ENCODE measurements around the gene USP25. TPM values are rescaled to one million over a fixed set of nuclear protein-coding genes. Genes with fewer than 3 reads are reported as not detected.

USP25 gene
- total RNA-seq, 1 donor from 2014 or later: 53.2 TPM

DNA sequence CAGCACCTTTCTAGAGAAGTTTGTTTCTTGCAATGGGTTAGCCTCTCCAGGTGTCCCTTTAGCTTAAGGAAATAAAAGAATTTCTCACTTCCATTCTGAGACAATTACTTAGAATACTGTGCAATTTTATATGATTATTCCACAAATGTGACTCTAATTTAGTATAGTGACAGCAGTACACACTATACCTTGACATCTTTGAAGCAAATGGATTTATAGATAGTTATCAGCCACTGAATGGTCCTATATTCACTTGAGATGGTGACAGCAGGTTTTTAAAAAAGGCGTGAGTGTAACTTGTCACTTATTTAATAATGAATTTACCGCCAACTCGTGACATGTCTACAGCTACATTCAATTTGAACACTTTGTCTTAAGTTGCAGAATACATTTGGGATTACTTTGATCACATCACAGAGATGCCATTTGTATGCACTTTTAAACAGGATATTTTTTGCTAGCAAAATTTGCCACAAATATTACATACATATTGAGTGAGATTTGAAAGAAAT, 71.6 kb downstream of the USP25 start:
- no peaks in the 10 kb centered on the region for H3K27me3 ChIP-seq (ENCODE audit: low read depth)
- no peaks in the 10 kb centered on the region for H3K36me3 ChIP-seq
- no peak overlapping the region for H3K4me3 ChIP-seq
- no peaks in the 10 kb centered on the region for H3K9me3 ChIP-seq (replicated peaks)
- intact Hi-C loops (cut with micrococcal nuclease): no loop called here
- TF ChIP-seq, protein P1, sequence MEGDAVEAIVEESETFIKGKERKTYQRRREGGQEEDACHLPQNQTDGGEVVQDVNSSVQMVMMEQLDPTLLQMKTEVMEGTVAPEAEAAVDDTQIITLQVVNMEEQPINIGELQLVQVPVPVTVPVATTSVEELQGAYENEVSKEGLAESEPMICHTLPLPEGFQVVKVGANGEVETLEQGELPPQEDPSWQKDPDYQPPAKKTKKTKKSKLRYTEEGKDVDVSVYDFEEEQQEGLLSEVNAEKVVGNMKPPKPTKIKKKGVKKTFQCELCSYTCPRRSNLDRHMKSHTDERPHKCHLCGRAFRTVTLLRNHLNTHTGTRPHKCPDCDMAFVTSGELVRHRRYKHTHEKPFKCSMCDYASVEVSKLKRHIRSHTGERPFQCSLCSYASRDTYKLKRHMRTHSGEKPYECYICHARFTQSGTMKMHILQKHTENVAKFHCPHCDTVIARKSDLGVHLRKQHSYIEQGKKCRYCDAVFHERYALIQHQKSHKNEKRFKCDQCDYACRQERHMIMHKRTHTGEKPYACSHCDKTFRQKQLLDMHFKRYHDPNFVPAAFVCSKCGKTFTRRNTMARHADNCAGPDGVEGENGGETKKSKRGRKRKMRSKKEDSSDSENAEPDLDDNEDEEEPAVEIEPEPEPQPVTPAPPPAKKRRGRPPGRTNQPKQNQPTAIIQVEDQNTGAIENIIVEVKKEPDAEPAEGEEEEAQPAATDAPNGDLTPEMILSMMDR (IDR thresholded peaks at IDR 0.05; ENCODE audit: borderline replicate concordance): no peak
- DNase-seq: no peak
- peaks cover 10% of the 10 kb centered on the region for H3K4me1 ChIP-seq
- no peak overlapping the region for H3K27ac ChIP-seq (replicated peaks)

DNA sequence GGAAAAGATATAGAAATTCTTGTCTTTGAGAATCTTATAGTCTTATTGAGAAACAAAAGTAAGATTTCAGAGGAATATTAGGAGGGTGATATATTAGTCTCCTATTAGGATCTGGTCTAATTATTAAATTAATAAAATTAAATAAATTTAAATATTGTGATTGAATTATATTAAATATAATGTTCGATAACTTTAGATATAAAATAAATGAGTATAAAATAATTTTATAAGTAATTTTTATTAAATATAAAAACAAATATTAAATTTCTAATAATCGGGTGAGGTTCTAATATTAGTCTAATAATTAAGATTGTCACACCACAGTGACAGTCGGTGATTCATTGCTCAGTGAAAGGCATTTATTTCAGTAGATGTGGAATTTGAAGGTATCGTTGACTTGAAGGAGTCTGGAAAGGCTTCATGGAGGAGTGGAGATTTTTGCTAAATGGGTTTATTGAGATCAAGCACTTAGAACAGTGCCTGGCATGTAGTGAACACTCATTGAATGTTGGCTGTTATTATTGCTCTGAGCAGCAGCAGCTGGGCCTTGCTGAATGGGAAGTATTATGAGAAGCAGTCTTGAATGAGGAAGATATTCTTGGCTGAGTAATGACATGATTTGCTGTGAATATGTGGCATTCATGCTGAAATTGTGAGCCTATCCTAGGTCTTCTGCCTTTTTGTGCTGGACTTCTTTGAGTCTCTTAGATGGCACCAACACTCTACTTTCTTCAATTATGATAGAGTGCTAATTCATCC, 74.6 kb downstream of the USP25 start:
- Histone ChIP-seq H3K27ac (replicated peaks) (no peak overlapping the region), H3K9me3 (replicated peaks) (no peaks in the 10 kb centered on the region), H3K4me1 (no peaks in the 10 kb centered on the region), H3K4me3 (no peak overlapping the region), H3K27me3 (ENCODE audit: low read depth) (no peaks in the 10 kb centered on the region), H3K36me3 (peaks cover 10% of the 10 kb centered on the region)
- DNase-seq: no peak
- intact Hi-C loops (cut with micrococcal nuclease): no loop called here
- TF ChIP-seq, protein P1 (IDR thresholded peaks at IDR 0.05; ENCODE audit: borderline replicate concordance): no peak

DNA sequence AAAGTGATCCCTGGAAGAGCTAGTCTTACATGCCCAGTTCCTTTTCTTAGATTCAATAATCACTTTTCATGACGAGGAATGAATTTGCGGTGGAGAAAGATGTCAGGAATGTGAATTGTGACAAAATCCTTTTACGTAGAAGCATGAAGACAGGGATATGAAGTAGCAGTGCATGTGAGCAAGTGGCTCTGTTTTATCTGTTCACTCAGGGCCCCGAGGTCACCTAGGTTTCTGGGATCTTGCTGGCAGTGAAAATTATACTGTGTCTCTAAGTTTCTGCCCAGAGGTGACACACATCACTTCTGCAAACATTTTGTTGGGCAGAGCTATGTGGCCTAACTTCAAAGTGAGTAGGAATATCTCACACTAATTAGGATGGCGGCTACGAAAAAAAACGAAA, 79.3 kb downstream of the USP25 start:
- intact Hi-C loops (cut with micrococcal nuclease): no loop called here
- Histone ChIP-seq H3K36me3 (peaks cover 46% of the 10 kb centered on the region), H3K27me3 (ENCODE audit: low read depth) (no peaks in the 10 kb centered on the region), H3K9me3 (replicated peaks) (no peaks in the 10 kb centered on the region), H3K27ac (replicated peaks) (no peak overlapping the region), H3K4me3 (no peak overlapping the region), H3K4me1 (no peaks in the 10 kb centered on the region)
- DNase-seq: no peak
- TF ChIP-seq, protein P1 (IDR thresholded peaks at IDR 0.05; ENCODE audit: borderline replicate concordance): no peak

DNA sequence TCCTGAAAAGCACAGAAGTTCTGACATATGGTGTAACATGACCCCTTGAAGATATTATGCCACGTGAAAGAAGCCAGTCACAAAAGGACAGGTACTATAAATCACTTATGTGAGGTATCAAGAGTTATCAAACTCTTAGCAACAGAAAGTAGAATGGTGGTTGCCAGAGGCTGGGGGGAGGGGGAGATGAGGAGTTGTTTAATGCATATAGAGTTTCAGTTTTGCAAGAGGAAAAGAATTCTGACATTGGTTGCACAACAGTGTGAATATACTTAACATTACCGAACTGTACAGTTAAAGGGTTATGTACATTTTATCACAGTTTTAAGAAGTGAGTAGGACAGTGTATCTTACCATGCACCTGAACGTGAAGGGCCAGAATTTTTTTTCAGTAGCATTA, 80.0 kb downstream of the USP25 start:
- H3K9me3 ChIP-seq (replicated peaks): no peaks in the 10 kb centered on the region
- no peaks in the 10 kb centered on the region for H3K27me3 ChIP-seq (ENCODE audit: low read depth)
- no peaks in the 10 kb centered on the region for H3K4me1 ChIP-seq
- intact Hi-C loops (cut with micrococcal nuclease): no loop called here
- H3K4me3 ChIP-seq: no peak overlapping the region
- no peak overlapping the region for H3K27ac ChIP-seq (replicated peaks)
- no peak for DNase-seq
- H3K36me3 ChIP-seq: peaks cover 50% of the 10 kb centered on the region
- TF ChIP-seq, protein P1 (IDR thresholded peaks at IDR 0.05; ENCODE audit: borderline replicate concordance): no peak

GRCh38 chr21:15815285-15815684, 85.5 kb downstream of the USP25 start:
- Histone ChIP-seq H3K36me3 (peaks cover 60% of the 10 kb centered on the region), H3K9me3 (replicated peaks) (no peaks in the 10 kb centered on the region), H3K27me3 (ENCODE audit: low read depth) (no peaks in the 10 kb centered on the region), H3K4me1 (no peaks in the 10 kb centered on the region), H3K4me3 (no peak overlapping the region), H3K27ac (replicated peaks) (no peak overlapping the region)
- no peak for DNase-seq
- intact Hi-C loops (cut with micrococcal nuclease): no loop called here
- TF ChIP-seq, protein P1 (IDR thresholded peaks at IDR 0.05; ENCODE audit: borderline replicate concordance): no peak

All from left ventricle myocardium inferior (tissue), 1 donor.